ENCODE data around the gene CIDEC. TPM values are rescaled to one million over a fixed set of nuclear protein-coding genes. Genes with fewer than 3 reads are reported as not detected.

Gene CIDEC
- total and polyA plus RNA-seq, 9 of the 15 experiments (the other 6 are each of a cell fraction or from before 2014, with no cell fraction given): not detected

- TF ChIP-seq HDAC1 (IDR thresholded peaks at IDR 0.05) (peak in 1 of 2 experiments; percentile 17; a peak in 1 of 4 replicates), ZKSCAN1 (IDR thresholded peaks at IDR 0.05; ENCODE audit: low read depth, low read length) (peak; percentile 60; the same call in 1 of the 2 replicates), ZNF77 (CRISPR knock-in tag; IDR thresholded peaks at IDR 0.05) (no peak), CHCHD3 (CRISPR knock-in tag; IDR thresholded peaks at IDR 0.05) (no peak), FOXP1 (CRISPR knock-in tag; IDR thresholded peaks at IDR 0.05) (0 out of 2 replicates have a peak, but pooled peaks have one; percentile 39), ZNF644 (tag; IDR thresholded peaks at IDR 0.05; ENCODE audit: low read depth) (peak; percentile 83; the same call in 1 of the 2 replicates), PTBP1 (IDR thresholded peaks at IDR 0.05; ENCODE audit: low read depth, low read length) (no peak), ZHX1 (conservative IDR thresholded peaks at IDR 0.05; ENCODE audit: low read length) (0 out of 2 replicates have a peak, but pooled peaks have one; percentile 51), CXXC5 (CRISPR knock-in tag; IDR thresholded peaks at IDR 0.05) (peak; percentile 54), NFRKB (IDR thresholded peaks at IDR 0.05; ENCODE audit: low read depth) (peak; percentile 72; the same call in 1 of the 2 replicates), ZNF449 (CRISPR knock-in tag; IDR thresholded peaks at IDR 0.05) (no peak), MEIS2 (IDR thresholded peaks at IDR 0.05; ENCODE audit: partially characterized antibody) (peak; percentile 99), CBX1 (IDR thresholded peaks at IDR 0.05; ENCODE audit: low read depth) (0 out of 2 replicates have a peak, but pooled peaks have one; percentile 41), PKNOX1 (IDR thresholded peaks at IDR 0.05) (peak; percentile 94), PTRF (tag; IDR thresholded peaks at IDR 0.05) (peak; percentile 61; the same call in 1 of the 2 replicates), ESRRA (IDR thresholded peaks at IDR 0.05; ENCODE audit: borderline replicate concordance, low read depth) (peak; percentile 50; the same call in 1 of the 2 replicates), ZNF79 (CRISPR knock-in tag; IDR thresholded peaks at IDR 0.05; ENCODE audit: low read depth) (peak; percentile 46; the same call in 1 of the 2 replicates), ZFP36 (IDR thresholded peaks at IDR 0.05; ENCODE audit: low read depth, low read length, partially characterized antibody) (no peak), PCBP2 (IDR thresholded peaks at IDR 0.05; ENCODE audit: low read depth, low read length, poor library complexity, severe bottlenecking) (no peak), JUND (IDR thresholded peaks at IDR 0.05; ENCODE audit: borderline replicate concordance, low read depth, low read length) (peak; percentile 40), JUND (tag; IDR thresholded peaks at IDR 0.05; ENCODE audit: borderline replicate concordance, low read depth, low read length) (0 out of 3 replicates have a peak, but pooled peaks have one; percentile 3), CBFA2T2 (conservative IDR thresholded peaks at IDR 0.05) (peak; percentile 36), ZBTB17 (CRISPR knock-in tag; IDR thresholded peaks at IDR 0.05) (peak; percentile 52; the same call in 1 of the 2 replicates), ZNF324 (CRISPR knock-in tag; IDR thresholded peaks at IDR 0.05) (no peak)
These were observed 17.6 kb upstream of the CIDEC start (continued) for GRCh38 chr3:9897408-9898372.
